SU-DHL-6 (cell line): ENCODE data around the gene PIGS.

Experiments
- H2AFZ ChIP-seq: fragments of 200-600 bp; sonication (generic); 2 replicates; pipeline ENCODE4 v1.6.1; 2014; ENCODE audit warnings: low read depth, mild to moderate bottlenecking, moderate library complexity, mixed read lengths, antibody characterized with exemption, low read length; ENCODE audit not compliant: severe bottlenecking
- H3F3A ChIP-seq: fragments of 200-600 bp; shearing (Covaris generic); 2 replicates; pipeline ENCODE4 v1.6.0; 2016; ENCODE audit warnings: antibody characterized with exemption, mild to moderate bottlenecking; ENCODE audit not compliant: insufficient read depth
- H3K27ac ChIP-seq: fragments of 200-600 bp; sonication (generic); 2 replicates; pipeline ENCODE4 v1.5.1; 2016; ENCODE audit warnings: low read depth, mild to moderate bottlenecking, low read length, moderate library complexity, mixed read lengths
- H3K27me3 ChIP-seq: fragments of 200-600 bp; sonication (generic), shearing (Covaris generic); 2 replicates; pipeline ENCODE4 v1.6.0; 2014; ENCODE audit warnings: mild to moderate bottlenecking, low read length
- H3K36me3 ChIP-seq: fragments of 200-600 bp; sonication (generic); 2 replicates; pipeline ENCODE4 v1.6.1; 2014; ENCODE audit warnings: mild to moderate bottlenecking, low read length, mixed read lengths
- H3K4me2 ChIP-seq: fragments of 300-600, 200-600 bp; shearing (Covaris generic), sonication (generic); 2 replicates; pipeline ENCODE4 v1.6.0; 2014; ENCODE audit warnings: low read length, low read depth, mild to moderate bottlenecking; ENCODE audit not compliant: poor library complexity, severe bottlenecking
- H3K4me3 ChIP-seq: fragments of 200-600 bp; sonication (generic); 2 replicates; pipeline ENCODE4 v1.5.1; 2014; ENCODE audit warnings: antibody characterized with exemption, low read length, mild to moderate bottlenecking, mixed read lengths; ENCODE audit not compliant: insufficient read depth, poor library complexity, severe bottlenecking
- H3K79me2 ChIP-seq: fragments of 200-600 bp; sonication (generic); 2 replicates; pipeline ENCODE4 v1.6.1; 2014; ENCODE audit warnings: mild to moderate bottlenecking, low read length, moderate library complexity; ENCODE audit not compliant: insufficient read depth
- H3K9ac ChIP-seq: fragments of 200-600 bp; sonication (generic); 2 replicates; pipeline ENCODE4 v1.7.0; 2014; ENCODE audit warnings: mild to moderate bottlenecking, low read length
- H3K9me2 ChIP-seq: fragments of 200-600 bp; sonication (generic); replicated peaks from 2 replicates; pipeline ENCODE4 v1.6.1; 2014; ENCODE audit warnings: low read length; ENCODE audit not compliant: insufficient read depth
- H3K9me3 ChIP-seq: fragments of 200-600 bp; sonication (generic); 2 replicates; pipeline ENCODE4 v1.6.1; 2014; ENCODE audit warnings: low read length, mixed read lengths; ENCODE audit not compliant: insufficient read depth
- H4K20me1 ChIP-seq: fragments of 200-600 bp; sonication (generic); 2 replicates; pipeline ENCODE4 v1.6.1; 2014; ENCODE audit warnings: low read depth, mild to moderate bottlenecking, antibody characterized with exemption, low read length, moderate library complexity, mixed read lengths
- CTCF ChIP-seq: fragments of 200-600 bp; sonication (generic); IDR thresholded peaks from one replicate; pipeline ENCODE4 v1.5.1; 2017; ENCODE audit warnings: antibody characterized with exemption, mild to moderate bottlenecking, low read length, moderate library complexity; ENCODE audit not compliant: insufficient read depth, poor library complexity, severe bottlenecking
- EZH2phosphoT487 ChIP-seq: fragments of 200-600 bp; sonication (generic), shearing (Covaris generic); conservative IDR thresholded peaks from 2 replicates; pipeline ENCODE4 v1.6.1; 2018; ENCODE audit warnings: mild to moderate bottlenecking, antibody characterized with exemption, low read length, moderate library complexity, mixed read lengths

Gene PIGS

DNA sequence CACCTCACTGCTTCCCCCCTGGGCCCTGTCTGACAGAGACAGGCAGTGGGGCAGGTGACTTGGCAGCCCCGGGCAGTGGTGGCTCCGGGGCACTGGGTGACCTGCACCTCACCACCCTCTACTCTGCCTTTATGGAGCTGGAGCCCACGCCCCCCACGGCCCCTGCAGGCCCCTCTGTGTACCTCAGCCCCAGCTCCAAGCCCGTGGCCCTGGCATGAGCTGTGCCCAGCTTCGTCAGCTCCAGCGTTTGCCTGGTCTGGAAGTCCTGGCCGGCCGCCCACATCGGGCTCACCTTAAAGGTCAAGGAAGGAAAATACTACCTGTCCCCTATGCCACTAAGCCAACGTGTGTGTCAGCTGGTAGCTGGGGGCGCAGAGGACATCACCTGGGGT lies 34.1 kb downstream of the PIGS start:
- H3K4me3 ChIP-seq: no peak overlapping the region
- no peak overlapping the region for H3K4me2 ChIP-seq
- H3K27me3 ChIP-seq: no peaks in the 10 kb centered on the region
- no peaks in the 10 kb centered on the region for H3F3A ChIP-seq
- no peaks in the 10 kb centered on the region for H3K9me3 ChIP-seq
- H3K9me2 ChIP-seq: no peaks in the 10 kb centered on the region
- no peak overlapping the region for H3K9ac ChIP-seq
- H3K36me3 ChIP-seq: no peaks in the 10 kb centered on the region
- no peaks in the 10 kb centered on the region for H3K79me2 ChIP-seq
- no peak overlapping the region for H3K27ac ChIP-seq
- H4K20me1 ChIP-seq: no peaks in the 10 kb centered on the region
- no peak overlapping the region for H2AFZ ChIP-seq
- TF ChIP-seq EZH2phosphoT487 (no peak), CTCF (no peak)

- no peaks in the 10 kb centered on the region for H3F3A ChIP-seq
- TF ChIP-seq CTCF (no peak), EZH2phosphoT487 (no peak)
Measured at GRCh38 chr17:28536532-28537218, 34.6 kb downstream of the PIGS start.

DNA sequence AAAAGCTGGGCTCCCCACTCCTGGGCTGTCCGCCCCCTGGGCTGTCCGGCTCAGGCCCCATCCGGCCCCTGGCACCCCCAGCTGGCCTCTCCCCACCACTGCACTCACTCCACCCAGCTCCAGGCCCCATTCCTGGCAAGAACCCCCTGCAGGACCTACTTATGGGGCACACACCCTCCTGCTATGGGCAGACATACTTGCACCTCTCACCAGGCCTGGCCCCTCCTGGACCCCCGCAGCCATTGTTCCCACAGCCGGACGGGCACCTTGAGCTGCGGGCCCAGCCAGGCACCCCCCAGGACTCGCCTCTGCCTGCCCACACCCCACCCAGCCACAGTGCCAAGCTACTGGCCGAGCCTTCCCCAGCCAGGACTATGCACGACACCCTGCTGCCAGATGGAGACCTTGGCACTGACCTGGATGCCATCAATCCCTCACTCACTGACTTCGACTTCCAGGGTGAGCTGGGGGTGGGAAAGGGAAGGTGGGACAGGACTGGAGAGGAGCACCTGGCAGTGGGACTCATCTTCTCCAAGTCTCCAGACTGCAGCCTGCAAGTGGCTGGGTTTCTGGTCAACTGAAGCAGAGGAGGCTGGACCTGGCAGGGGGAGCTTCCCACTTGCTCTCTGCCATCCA lies 36.5 kb downstream of the PIGS start:
- Histone ChIP-seq H3F3A (no peaks in the 10 kb centered on the region), H3K9me2 (no peaks in the 10 kb centered on the region), H3K4me2 (no peak overlapping the region), H3K9me3 (no peaks in the 10 kb centered on the region), H3K9ac (no peak overlapping the region), H3K79me2 (no peaks in the 10 kb centered on the region), H3K27ac (no peak overlapping the region), H3K36me3 (no peaks in the 10 kb centered on the region), H3K4me3 (no peak overlapping the region), H2AFZ (no peak overlapping the region), H4K20me1 (no peaks in the 10 kb centered on the region), H3K27me3 (no peaks in the 10 kb centered on the region)
- TF ChIP-seq CTCF (no peak), EZH2phosphoT487 (no peak)

More at GRCh38 chr17:28536532-28537218, 34.6 kb downstream of the PIGS start:
- Histone ChIP-seq H3K79me2 (no peaks in the 10 kb centered on the region), H4K20me1 (no peaks in the 10 kb centered on the region), H3K4me3 (no peak overlapping the region), H3K9me3 (no peaks in the 10 kb centered on the region), H3K27ac (no peak overlapping the region), H3K36me3 (no peaks in the 10 kb centered on the region), H3K27me3 (no peaks in the 10 kb centered on the region), H3K4me2 (no peak overlapping the region), H3K9me2 (no peaks in the 10 kb centered on the region), H3K9ac (no peak overlapping the region), H2AFZ (no peak overlapping the region)
